22Rv1 (cell line): Measurements from ENCODE around the gene ABL1.

Experiments
- ZFX ChIP-seq: fragments of 450-650 bp; IDR thresholded peaks from 2 replicates; pipeline ENCODE4 v1.6.1; 2017; ENCODE audit warnings: antibody characterized with exemption, borderline replicate concordance
- TF ChIP-seq, protein P1 (sequence below): fragments of 450-650 bp; IDR thresholded peaks from 2 replicates; pipeline ENCODE4 v1.5.1; 2017; ENCODE audit warnings: mild to moderate bottlenecking

DNA sequence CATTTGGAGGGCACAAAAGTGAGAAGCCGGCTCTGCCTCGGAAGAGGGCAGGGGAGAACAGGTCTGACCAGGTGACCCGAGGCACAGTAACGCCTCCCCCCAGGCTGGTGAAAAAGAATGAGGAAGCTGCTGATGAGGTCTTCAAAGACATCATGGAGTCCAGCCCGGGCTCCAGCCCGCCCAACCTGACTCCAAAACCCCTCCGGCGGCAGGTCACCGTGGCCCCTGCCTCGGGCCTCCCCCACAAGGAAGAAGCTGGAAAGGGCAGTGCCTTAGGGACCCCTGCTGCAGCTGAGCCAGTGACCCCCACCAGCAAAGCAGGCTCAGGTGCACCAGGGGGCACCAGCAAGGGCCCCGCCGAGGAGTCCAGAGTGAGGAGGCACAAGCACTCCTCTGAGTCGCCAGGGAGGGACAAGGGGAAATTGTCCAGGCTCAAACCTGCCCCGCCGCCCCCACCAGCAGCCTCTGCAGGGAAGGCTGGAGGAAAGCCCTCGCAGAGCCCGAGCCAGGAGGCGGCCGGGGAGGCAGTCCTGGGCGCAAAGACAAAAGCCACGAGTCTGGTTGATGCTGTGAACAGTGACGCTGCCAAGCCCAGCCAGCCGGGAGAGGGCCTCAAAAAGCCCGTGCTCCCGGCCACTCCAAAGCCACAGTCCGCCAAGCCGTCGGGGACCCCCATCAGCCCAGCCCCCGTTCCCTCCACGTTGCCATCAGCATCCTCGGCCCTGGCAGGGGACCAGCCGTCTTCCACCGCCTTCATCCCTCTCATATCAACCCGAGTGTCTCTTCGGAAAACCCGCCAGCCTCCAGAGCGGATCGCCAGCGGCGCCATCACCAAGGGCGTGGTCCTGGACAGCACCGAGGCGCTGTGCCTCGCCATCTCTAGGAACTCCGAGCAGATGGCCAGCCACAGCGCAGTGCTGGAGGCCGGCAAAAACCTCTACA lies 49.8 kb downstream of the ABL1 start:
- TF ChIP-seq, protein P1, sequence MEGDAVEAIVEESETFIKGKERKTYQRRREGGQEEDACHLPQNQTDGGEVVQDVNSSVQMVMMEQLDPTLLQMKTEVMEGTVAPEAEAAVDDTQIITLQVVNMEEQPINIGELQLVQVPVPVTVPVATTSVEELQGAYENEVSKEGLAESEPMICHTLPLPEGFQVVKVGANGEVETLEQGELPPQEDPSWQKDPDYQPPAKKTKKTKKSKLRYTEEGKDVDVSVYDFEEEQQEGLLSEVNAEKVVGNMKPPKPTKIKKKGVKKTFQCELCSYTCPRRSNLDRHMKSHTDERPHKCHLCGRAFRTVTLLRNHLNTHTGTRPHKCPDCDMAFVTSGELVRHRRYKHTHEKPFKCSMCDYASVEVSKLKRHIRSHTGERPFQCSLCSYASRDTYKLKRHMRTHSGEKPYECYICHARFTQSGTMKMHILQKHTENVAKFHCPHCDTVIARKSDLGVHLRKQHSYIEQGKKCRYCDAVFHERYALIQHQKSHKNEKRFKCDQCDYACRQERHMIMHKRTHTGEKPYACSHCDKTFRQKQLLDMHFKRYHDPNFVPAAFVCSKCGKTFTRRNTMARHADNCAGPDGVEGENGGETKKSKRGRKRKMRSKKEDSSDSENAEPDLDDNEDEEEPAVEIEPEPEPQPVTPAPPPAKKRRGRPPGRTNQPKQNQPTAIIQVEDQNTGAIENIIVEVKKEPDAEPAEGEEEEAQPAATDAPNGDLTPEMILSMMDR = no peak
- TF ChIP-seq ZFX = no peak
